Tibial artery (tissue), 4 donors: ENCODE measurements around the gene SF3A1.
A peak's percentile ranks its signal among the peaks of the same experiment; 100 is the strongest.

Experiments used
- DNase-seq, 2 donors: peaks; one replicate each; pipeline ENCODE4 v3.0.0-alpha.2; 2019
- H3K27ac ChIP-seq, 2 donors: fragments of 200-600 bp; sonication (generic) in 1 of 2; 1 replicate in 1 of 2; 2 replicates in 1 of 2; pipeline ENCODE4 v1.5.1; 2018 to 2019; ENCODE audit warnings: mild to moderate bottlenecking in 1 of 2
- H3K27me3 ChIP-seq, 2 donors: fragments of 200-600 bp; sonication (generic) in 1 of 2; one replicate each; pipeline versions ENCODE4 v1.5.1 to v1.6.0; 2016 to 2019
- H3K36me3 ChIP-seq, 3 donors: fragments of 200-600 bp; sonication (generic) in 2 of 3; one replicate each; pipeline ENCODE4 v1.5.1; 2016 to 2019; ENCODE audit warnings: mild to moderate bottlenecking in 2 of 3
- H3K4me1 ChIP-seq, 4 donors: fragments of 200-600 bp; sonication (generic) in 2 of 4; 1 replicate in 3 of 4; 2 replicates in 1 of 4; pipeline ENCODE4 v1.5.1; 2016 to 2019
- H3K4me3 ChIP-seq, 2 donors: fragments of 200-600 bp; sonication (generic) in 1 of 2; 1 replicate in 1 of 2; 2 replicates in 1 of 2; pipeline ENCODE4 v1.5.1; 2018 to 2019; ENCODE audit warnings: mild to moderate bottlenecking in 2 of 2
- H3K9me3 ChIP-seq, 3 donors: fragments of 200-600 bp; sonication (generic) in 1 of 3; one replicate each; pipeline ENCODE4 v1.5.1; 2016 to 2019
- intact Hi-C: fragments of 100-400 bp; cut with DNase I; formaldehyde crosslinking; loops from one replicate; pipeline ENCODE4 v1.15.0; 2023; ENCODE audit warnings: low total_unique reads
- TF ChIP-seq, protein P1 (sequence below), 2 experiments: fragments of 200-600 bp in 1 of 2; fragments of 450-650 bp in 1 of 2; IDR thresholded peaks; one replicate each; pipeline ENCODE4 v1.5.1; 2017 to 2019; ENCODE audit warnings: antibody characterized with exemption in 2 of 2, mild to moderate bottlenecking in 1 of 2, moderate library complexity in 1 of 2

SF3A1 gene

DNA sequence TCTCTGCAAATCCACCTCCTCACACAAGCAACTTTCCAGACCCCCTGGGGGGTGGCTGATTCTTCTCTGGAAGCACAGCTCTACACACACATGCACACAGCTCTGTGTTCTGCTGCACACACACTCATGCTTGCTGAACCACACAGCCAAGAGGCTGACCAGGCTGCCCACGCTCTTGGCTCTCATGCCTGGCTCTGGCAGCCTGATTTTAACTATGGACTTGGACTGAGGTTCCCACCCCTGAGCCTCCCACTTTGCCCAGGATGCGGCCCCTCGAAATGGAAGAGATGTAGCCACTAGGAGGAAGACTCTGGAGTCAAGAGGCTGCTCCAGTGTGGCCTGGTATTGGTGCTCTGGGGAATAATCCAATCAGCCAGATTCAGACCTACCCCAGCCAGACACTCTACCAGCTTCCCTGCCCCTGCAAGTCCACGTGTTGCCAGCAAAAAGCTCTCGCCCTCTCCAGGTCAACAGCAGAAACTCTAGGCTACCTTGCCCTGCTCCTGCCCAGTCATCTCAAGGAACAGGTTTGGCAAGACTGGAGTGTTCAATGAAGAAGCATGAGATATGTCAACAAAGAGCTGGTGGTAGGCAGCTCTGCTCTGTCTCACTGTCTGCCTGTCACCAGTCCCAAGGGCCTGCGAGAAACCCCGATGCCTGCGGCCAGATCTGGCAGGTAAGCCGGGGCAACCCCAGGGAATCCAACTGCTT, 58.5 kb downstream of the SF3A1 start:
- Histone ChIP-seq H3K36me3 (peaks cover 54 to 98% (median 93%) of the 10 kb centered on the region in 3 donors), H3K4me1 (peaks cover 0 to 65% (median 12%) of the 10 kb centered on the region in 4 donors), H3K27me3 (no peaks in the 10 kb centered on the region), H3K27ac (peak overlapping the region in 1 of 2 donors; percentile 9), H3K4me3 (no peak overlapping the region), H3K9me3 (no peaks in the 10 kb centered on the region)
- intact Hi-C loops: no loop called here
- DNase-seq: no peak
- TF ChIP-seq, protein P1, sequence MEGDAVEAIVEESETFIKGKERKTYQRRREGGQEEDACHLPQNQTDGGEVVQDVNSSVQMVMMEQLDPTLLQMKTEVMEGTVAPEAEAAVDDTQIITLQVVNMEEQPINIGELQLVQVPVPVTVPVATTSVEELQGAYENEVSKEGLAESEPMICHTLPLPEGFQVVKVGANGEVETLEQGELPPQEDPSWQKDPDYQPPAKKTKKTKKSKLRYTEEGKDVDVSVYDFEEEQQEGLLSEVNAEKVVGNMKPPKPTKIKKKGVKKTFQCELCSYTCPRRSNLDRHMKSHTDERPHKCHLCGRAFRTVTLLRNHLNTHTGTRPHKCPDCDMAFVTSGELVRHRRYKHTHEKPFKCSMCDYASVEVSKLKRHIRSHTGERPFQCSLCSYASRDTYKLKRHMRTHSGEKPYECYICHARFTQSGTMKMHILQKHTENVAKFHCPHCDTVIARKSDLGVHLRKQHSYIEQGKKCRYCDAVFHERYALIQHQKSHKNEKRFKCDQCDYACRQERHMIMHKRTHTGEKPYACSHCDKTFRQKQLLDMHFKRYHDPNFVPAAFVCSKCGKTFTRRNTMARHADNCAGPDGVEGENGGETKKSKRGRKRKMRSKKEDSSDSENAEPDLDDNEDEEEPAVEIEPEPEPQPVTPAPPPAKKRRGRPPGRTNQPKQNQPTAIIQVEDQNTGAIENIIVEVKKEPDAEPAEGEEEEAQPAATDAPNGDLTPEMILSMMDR (IDR thresholded peaks at IDR 0.05): no peak

- TF ChIP-seq, protein P1 (IDR thresholded peaks at IDR 0.05): no peak
- Histone ChIP-seq H3K36me3 (peaks cover 57 to 99% (median 98%) of the 10 kb centered on the region in 3 donors), H3K9me3 (no peaks in the 10 kb centered on the region), H3K27me3 (no peaks in the 10 kb centered on the region), H3K27ac (no peak overlapping the region), H3K4me1 (peaks cover 0 to 59% (median 7%) of the 10 kb centered on the region in 4 donors), H3K4me3 (no peak overlapping the region)
- intact Hi-C loops: no loop called here
- DNase-seq: no peak
Measured at GRCh38 chr22:30297276-30297990, 59.3 kb downstream of the SF3A1 start.

GRCh38 chr22:30296833-30297232, 59.9 kb downstream of the SF3A1 start:
- intact Hi-C loops: no loop called here
- Histone ChIP-seq H3K36me3 (peaks cover 57 to 100% (median 98%) of the 10 kb centered on the region in 3 donors), H3K4me3 (no peak overlapping the region), H3K9me3 (no peaks in the 10 kb centered on the region), H3K27me3 (no peaks in the 10 kb centered on the region), H3K27ac (no peak overlapping the region), H3K4me1 (peaks cover 0 to 59% (median 4%) of the 10 kb centered on the region in 4 donors)
- no peak for DNase-seq
- TF ChIP-seq, protein P1 (IDR thresholded peaks at IDR 0.05): no peak

DNA sequence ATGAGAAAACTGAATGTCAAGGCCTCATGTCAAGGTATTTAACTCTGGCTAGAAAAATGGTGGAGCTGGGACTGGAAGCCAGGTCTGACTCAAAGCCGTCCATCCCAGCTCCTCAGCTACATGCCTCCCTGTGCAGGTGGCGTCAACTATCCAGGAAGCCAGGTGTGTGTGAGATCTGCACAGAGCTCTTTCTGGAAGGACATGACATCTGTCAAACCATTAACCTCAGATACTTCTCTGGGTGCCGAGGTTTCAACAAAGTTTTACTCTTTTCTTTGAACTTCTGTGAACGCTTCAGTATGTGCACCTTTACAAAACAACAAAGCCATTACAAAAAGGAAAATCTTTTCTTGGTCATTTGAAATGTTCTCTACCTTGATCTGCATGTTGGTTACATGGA, 60.4 kb downstream of the SF3A1 start:
- TF ChIP-seq, protein P1 (IDR thresholded peaks at IDR 0.05): no peak
- H3K9me3 ChIP-seq: no peaks in the 10 kb centered on the region
- no peaks in the 10 kb centered on the region for H3K27me3 ChIP-seq
- H3K27ac ChIP-seq: no peak overlapping the region
- intact Hi-C loops: no loop called here
- peaks cover 55 to 100% (median 98%) of the 10 kb centered on the region in 3 donors for H3K36me3 ChIP-seq
- DNase-seq: no peak
- no peak overlapping the region for H3K4me3 ChIP-seq
- H3K4me1 ChIP-seq: peaks cover 2 to 59% (median 5%) of the 10 kb centered on the region in 4 donors

DNA sequence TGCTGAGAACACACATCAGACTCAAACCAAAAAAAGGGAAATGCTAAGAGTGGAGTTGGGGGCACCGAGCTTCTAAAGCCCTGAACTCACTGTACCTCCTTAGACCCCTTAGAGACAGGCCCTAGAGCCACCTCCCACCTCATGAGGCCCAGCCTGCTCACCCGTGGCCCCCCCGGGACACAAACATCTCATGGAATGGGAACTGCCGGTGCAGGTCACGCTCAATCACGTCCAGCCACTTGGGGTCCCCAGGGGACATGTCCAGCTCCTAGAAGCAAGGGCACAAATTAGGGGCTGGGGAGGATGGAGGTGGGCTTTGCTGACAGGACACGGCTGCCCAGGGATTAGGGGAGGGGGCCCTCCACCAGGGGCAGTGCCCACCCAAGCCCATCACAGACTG, 61.1 kb downstream of the SF3A1 start:
- H3K4me1 ChIP-seq: peaks cover 9 to 62% (median 11%) of the 10 kb centered on the region in 4 donors
- no peak overlapping the region for H3K27ac ChIP-seq
- no peak overlapping the region for H3K4me3 ChIP-seq
- peaks cover 48 to 92% (median 92%) of the 10 kb centered on the region in 3 donors for H3K36me3 ChIP-seq
- H3K27me3 ChIP-seq: no peaks in the 10 kb centered on the region
- no peaks in the 10 kb centered on the region for H3K9me3 ChIP-seq
- TF ChIP-seq, protein P1 (IDR thresholded peaks at IDR 0.05): no peak
- no peak for DNase-seq
- intact Hi-C loops: no loop called here
